HG03045 (cell line): ENCODE data around the gene MAML2.
A peak's percentile ranks its signal among the peaks of the same experiment; 100 is the strongest.

Experiments
- ATAC-seq: cut with Tn5 transposase; IDR thresholded peaks from one replicate; pipeline ENCODE4 v1.9.1; 2021; ENCODE audit warnings: mild to moderate bottlenecking, moderate library complexity; ENCODE audit not compliant: unreplicated experiment

The MAML2 gene

GRCh38 chr11:96162816-96163499 lies 180.0 kb downstream of the MAML2 start:
- ATAC-seq = no peak

DNA sequence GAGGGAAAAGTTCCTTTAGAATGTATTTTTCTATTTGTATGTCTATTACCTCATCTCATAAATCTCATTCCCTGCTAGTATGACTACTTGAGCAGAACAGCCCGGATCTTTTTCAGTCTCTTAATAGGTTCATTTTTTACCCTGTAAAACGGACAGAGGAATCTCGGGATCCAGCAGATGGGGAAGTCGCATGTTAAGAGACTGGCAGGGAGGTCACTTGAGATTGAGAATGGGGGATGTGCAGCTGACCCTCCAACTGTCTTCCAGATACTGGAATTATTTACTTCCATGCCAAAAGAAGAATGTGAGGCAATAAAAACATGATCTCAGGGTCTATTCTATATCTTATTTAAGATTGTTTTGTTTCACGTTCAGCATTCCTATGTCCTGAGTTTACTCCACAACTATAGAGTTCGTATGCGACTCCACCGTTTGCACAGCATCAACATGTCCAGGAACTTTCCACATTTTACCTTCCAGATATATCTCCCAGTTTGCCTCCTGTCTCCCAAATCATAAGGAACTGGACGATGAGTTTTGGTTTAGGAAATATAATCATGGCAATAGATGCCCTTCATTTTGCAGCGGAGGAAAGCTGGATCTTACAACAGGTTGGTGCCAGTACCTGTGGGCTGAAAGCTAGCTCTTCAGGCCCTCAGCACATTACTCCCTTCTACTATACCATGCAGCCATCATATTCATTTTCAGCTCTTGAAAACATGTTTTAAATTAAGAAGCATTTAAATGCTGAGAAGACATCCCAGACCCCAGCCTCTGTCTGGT lies 181.5 kb downstream of the MAML2 start:
- ATAC-seq = no peak

- no peak for ATAC-seq
These were observed 182.2 kb downstream of the MAML2 start for GRCh38 chr11:96160732-96161306.

DNA sequence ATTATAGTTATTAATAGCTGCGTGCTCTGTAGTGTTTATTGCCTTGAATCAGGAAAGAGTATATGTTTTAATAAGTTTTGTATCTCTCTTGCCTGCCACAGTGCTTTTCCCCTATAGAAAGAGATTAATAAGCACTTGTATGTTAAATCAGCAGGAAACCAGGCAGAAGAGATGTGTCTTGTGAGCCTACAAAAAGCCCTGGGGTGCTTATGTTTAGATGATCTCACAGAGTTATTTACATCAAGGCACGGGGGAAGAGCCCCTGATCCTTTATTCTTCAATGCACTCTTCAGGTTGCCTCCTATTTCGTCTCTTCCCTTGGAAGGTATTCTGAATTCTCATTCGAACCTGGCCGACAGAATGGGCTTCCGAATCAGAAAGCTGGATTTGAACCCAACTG lies 183.0 kb downstream of the MAML2 start:
- no peak for ATAC-seq

GRCh38 chr11:96158126-96158525 lies 184.9 kb downstream of the MAML2 start:
- no peak for ATAC-seq

DNA sequence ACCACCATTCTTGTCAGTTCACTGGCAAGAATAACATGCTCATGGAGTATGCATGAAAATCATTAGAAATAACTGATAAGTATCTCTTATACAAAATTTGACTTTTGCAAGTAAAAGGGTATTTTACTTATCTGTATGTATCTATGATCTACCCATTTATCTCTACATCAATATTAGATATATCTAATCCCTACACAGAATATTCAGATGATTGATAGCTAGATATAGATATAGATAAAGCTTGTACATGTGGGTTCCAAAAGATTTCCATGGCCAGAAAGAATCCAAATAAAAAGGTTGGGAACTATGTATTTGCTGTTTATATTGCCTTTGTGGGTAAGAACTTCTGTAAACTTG lies 185.5 kb downstream of the MAML2 start:
- no peak for ATAC-seq

DNA sequence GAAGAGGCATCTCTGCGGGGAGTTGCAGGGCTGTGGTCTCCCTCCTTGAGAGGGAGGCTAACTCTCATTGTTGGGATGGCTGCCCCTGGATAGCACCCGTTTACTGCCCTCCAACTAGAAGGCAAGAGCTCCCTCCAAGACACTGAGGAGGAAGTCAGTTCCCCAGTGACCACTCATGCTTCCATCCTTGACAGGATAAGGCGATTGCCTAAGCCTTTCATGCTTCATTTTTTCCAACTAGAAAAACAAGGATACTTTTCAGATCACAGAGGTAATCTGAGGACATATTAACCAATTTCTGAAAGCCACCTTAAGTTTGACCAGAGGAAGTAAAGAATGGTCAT lies 186.6 kb downstream of the MAML2 start:
- ATAC-seq = no peak

DNA sequence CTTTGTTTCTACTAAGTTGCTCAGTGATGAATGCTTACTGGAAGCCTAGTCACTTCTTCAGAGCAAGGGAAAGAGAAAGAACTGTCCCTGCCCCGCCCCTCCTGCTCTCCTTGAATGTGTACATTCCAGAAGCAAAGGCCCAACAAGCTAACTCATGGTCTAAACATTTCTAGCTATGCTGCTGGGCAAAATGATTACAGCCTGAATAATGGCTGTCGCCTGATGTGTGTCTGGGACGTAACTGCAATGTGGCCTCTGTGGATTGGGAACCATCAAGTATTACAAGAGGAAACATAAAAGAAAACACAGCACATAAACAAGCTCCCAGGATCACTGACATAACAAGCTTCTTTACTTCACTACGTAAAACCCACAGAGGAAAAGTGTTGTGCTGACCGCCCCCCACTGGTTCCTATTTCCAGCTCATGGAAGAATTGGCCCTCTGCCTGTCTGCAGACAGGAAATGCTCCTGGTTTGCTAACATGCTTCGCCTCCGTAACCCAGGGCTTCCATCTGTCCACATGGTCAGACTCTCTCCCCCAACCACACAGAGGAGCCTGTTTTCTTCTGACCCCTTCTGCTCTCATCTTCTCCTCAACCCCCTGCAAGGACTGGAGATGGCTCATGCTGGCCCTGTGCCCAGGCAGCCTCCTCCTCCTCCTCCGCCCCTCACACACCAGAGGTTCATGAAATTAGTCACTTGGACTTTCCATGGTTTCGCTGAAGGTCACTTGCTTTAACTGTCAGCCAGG lies 187.2 kb downstream of the MAML2 start:
- peak; percentile 67 for ATAC-seq

DNA sequence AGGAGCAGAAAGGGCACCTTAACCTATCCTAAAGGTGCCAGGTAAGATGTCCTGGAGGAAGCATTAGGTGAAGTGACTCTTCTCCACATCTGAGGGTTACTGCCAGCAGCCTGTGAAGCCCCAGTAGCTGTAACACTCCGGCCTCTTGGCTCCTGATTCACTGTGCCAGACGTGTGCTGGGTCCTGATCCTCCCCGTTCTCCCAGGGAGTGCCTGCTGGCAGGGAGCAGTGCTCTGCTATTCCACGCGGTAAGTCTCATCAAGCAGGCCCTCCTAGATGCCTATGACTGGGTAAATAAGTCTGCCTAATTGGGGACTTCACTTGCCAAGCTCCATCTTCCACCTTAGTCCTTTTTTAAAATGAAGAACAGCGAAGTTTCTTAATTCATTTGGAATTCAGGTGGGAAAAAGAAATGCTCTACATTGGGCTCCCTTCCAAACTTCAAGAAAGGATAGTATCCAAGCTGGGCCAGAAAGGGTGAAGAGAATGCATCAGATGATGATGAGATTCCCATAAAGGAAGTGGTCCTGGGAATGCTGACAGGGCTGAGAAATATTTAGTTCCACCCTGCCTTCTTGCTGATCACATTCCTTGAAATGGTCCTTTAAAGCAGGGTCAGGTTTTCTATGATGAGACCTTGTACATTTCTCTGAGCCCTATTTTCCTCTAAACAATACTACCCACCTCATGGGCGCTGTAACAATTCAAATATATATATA lies 188.0 kb downstream of the MAML2 start:
- ATAC-seq = no peak

DNA sequence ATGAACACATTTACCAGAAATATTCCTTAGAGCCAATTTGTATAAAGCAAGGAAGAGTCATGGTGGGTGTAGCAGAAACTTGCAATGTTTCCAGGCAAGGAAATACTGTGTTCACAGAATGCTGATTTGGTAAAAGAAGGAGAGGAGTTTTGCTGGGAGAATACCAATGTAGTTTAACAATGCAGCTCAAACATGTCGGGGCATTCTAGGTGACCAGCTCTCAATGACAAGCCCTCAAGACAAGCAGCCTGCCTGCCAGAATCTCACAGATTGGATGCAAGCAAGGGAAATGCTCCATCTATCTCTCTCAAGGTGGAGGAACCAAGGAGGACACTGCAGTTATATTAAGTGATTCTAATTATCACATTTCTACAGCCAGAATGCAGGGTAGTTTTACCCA lies 190.4 kb downstream of the MAML2 start:
- no peak for ATAC-seq

GRCh38 chr11:96151501-96151900 lies 191.5 kb downstream of the MAML2 start:
- ATAC-seq = no peak

- no peak for ATAC-seq
These were observed 192.4 kb downstream of the MAML2 start for GRCh38 chr11:96150609-96151008.

DNA sequence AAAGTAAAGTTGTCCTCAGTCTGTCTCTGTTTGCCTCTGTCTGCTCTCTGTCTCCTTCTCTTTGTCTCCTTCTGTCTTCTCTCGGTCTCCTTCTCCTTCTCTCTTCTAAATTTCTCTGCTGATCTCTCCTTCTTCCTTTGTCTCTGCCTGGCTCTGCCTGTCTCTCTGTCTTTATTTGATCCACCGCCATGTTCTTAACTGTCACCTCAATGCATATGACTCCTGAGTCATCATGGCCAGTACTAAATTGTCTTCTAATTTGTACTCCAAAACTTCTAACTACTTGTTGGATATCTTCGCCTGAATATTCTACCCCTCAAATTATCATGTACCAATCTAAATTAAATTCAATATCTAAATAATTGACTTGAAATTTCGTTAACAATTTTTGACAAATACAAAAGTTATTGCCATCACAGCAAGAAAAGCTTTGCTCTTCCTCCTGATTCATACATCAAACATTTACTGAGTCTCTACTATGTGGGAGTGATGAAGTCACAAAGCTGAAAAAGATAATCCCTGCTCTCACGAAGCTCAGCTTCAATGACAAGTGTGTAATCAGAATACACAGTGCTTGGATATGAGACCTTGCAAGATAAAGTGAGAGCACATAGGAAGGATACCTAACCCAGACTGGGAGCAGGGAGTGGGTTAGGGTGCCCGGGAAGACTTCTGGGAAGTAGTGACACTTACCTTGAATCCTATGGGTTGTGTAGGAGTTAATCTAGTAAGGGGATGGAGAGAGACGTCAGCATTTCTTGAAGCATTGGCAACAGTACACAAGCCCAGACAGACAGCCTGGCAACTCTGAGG lies 193.0 kb downstream of the MAML2 start:
- no peak for ATAC-seq

DNA sequence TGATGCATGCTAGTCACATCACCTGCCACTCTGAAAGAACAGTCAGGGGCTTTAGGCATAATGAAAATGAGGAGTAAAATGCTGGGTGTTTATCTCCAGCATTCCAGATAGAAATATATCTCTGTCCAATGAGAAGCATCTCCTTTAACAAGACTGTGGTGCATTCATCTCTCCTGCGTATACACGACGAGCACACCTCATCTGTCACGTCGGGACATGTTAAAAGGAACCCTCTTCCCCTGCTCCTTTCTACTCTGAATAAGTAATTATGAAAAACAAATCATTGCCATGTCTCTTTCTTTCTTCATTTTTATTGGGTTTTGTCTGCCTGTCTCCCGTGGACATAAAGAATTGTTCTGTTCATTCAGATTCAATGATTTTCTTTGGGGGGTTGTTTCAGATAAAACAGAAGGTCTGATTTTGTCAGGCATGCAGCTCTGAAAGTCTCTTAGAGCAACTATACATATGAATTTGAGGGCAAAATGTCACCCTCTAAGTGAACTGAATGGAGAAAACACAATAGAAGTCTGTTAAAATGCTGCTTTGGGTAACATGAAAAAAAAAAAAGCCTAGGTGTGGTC lies 195.0 kb downstream of the MAML2 start:
- no peak for ATAC-seq

DNA sequence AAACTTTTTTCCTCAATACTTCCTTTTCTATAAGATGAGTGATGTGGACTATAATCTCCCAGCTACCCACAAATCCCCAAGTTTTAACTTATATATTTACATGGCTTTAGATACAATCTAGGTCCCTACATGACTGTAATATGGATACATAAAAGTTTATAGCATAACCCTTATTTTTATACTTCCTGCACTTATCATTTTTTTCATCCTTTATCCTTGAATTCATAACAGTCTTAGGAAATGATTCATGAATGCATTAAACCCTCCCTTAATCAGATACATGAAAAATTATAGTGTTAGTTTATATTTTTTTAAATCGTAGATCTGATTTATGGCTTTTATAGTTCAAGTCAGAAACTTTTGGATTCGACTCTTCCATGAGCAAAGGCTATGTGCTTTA lies 195.8 kb downstream of the MAML2 start:
- no peak for ATAC-seq

DNA sequence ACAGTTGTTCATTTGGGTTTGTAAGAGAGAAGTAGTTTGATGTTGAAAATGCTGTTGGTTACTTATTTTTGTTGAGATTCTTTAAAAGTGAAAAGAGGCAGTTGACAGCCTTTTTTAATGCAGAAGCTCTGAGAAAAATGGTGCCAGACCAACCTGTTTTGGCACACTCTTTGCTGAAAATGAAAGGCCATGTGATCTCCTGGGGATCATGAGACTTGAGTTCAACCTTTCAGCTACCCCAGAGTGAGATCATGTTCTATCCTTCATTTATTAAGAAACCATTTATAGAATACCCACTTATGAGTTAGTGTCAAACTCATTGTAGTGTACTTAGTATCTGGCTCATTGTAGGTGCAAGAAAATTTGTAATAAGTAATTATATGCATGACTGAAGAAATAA lies 196.2 kb downstream of the MAML2 start:
- no peak for ATAC-seq

- no peak for ATAC-seq
These were observed 197.8 kb downstream of the MAML2 start for GRCh38 chr11:96145163-96145585.

DNA sequence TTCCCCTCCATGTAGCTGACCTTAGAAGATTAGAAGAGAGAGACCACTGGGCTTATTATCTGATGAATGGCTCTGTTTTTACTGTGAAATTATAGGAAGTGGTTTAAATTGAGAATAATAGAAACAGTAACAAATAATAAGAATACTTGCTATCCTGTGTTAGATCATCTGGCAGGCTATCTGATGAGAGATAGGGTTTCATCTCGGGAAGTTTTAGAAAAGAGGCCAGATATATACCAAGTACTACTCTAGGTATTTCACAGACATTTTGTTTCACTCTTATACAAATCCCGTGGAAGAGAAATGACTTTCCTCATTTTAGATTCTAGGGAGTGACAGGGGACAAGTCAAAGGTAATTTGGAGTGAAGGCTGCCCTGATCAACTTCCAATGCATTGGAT lies 198.4 kb downstream of the MAML2 start:
- ATAC-seq = no peak

- no peak for ATAC-seq
These were observed 199.9 kb downstream of the MAML2 start for GRCh38 chr11:96143041-96143521.

- ATAC-seq = no peak
These were observed 201.4 kb downstream of the MAML2 start for GRCh38 chr11:96141626-96142025.
